ENCODE measurements around the gene GOLPH3L. TPM values are rescaled to one million over a fixed set of nuclear protein-coding genes. Genes with fewer than 3 reads are reported as not detected.
A peak's percentile ranks its signal among the peaks of the same experiment; 100 is the strongest.
"Not testable (repeated sequence)": the region's sequence is repeated elsewhere in the genome, so short reads cannot be mapped to it uniquely, and the experiment has no call there.

The GOLPH3L gene
- total RNA-seq, 1 donor = 1.4 TPM

DNA sequence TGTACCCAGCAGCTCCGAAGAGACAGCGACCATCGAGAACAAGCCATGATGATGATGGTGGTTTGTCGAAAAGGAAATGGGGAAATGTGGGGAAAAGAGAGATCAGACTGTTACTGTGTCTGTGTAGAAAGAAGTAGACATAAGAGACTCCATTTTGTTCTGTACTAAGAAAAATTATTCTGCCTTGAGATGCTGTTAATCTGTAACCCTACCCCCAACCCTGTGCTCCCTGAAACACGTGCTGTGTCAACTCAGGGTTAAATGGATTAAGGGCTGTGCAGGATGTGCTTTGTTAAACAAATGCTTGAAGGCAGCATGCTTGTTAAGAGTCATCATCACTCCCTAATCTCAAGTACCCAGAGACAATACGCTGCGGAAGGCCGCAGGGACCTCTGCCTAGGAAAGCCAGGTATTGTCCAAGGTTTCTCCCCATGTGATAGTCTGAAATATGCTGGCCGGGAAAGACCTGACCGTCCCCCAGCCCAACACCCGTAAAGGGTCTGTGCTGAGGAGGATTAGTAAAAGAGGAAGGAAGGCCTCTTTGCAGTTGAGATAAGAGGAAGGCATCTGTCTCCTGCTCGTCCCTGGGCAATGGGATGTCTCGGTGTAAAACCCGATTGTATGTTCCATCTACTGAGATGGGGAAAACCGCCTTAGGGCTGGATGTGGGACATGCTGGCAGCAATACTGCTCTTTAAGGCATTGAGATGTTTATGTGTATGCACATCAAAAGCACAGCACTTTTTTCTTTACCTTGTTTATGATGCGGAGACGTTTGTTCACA, 61.9 kb downstream of the GOLPH3L start:
- not testable (repeated sequence) for H3K9me3 ChIP-seq (ENCODE audit: low read depth, low read length); H3K4me3 ChIP-seq (ENCODE audit: low read length); H3K27me3 ChIP-seq (ENCODE audit: insufficient read depth, low read length); H3K4me1 ChIP-seq (ENCODE audit: insufficient read depth, low read length)

DNA sequence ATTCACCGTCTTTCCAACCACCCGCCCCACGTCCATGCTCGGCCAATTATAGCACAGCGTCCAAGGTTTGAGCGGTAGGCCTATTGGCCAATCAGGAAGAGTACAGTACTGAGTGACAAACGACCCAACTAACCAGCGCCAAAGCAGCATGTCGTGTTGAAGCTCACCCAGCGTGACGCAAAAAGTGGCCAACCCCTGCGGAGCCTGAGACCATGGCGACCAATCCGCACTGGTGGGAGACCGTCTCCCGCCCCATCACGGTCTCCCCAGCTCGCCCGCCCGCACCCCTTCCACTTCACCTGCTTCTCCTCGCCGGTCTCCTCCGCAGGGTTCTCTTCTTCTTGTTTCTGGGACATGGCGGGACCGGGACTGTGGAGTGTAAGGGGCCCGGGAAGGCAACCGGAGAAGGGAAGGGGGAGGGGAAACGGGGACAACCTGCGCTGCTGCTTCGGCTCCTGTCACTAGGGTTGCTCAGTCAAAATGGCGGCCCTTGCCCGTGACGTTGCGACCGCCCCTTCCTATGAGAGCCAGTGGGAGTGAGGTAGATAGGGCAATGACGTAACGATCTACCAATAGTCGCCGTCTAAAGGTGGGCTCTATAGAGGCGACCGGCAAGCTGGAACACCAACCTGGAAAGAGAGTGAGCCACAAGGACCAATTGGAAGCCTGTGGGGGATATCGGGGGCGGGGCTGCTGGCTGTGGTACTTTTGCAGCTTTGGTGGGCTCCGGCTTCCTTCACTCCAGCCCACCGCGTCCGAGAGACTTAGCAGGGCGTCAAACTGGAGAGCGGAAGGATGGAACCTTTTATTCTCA, 67.6 kb downstream of the GOLPH3L start, which contains the start of gene ENSA:
Gene ENSA, minus strand, starts transcription at position 498 of the 814 bp plus-strand sequence. Its CDS starts 142 bp downstream, at position 356.
- H3K9me3 ChIP-seq (ENCODE audit: low read depth, low read length) = no peaks in the 10 kb centered on the region
- H3K27me3 ChIP-seq (ENCODE audit: insufficient read depth, low read length) = no peaks in the 10 kb centered on the region
- H3K4me3 ChIP-seq (ENCODE audit: low read length) = peak within 1 kb of the TSS; percentile 58
- peaks cover 22% of the 10 kb centered on the region for H3K4me1 ChIP-seq (ENCODE audit: insufficient read depth, low read length)

DNA sequence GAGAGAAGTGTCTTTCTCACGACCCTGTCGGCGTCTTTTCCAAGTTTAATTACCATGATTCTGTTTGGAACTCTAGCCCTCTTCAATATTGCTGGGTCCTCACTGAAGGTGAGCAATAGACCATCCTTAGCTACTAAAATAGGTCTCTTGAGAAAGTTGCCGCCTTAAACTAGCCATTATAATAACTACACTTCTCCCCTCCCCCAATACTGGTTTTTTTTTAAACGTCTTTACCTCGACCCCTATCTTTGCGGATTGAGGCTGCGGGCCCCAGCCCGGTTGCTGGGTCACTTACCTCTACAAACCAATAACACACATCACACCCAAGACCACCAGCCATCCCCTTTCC, 68.2 kb downstream of the GOLPH3L start:
- H3K27me3 ChIP-seq (ENCODE audit: insufficient read depth, low read length) = no peaks in the 10 kb centered on the region
- peaks cover 22% of the 10 kb centered on the region for H3K4me1 ChIP-seq (ENCODE audit: insufficient read depth, low read length)
- H3K4me3 ChIP-seq (ENCODE audit: low read length) = peak overlapping the region; percentile 58

GRCh38 chr1:150627826-150628410, 69.0 kb downstream of the GOLPH3L start:
- Histone ChIP-seq H3K9me3 (ENCODE audit: low read depth, low read length) (no peaks in the 10 kb centered on the region), H3K4me1 (ENCODE audit: insufficient read depth, low read length) (peaks cover 22% of the 10 kb centered on the region), H3K4me3 (ENCODE audit: low read length) (no peak overlapping the region), H3K27me3 (ENCODE audit: insufficient read depth, low read length) (no peaks in the 10 kb centered on the region)

More for the DNA sequence above, 68.2 kb downstream of the GOLPH3L start:
- no peaks in the 10 kb centered on the region for H3K9me3 ChIP-seq (ENCODE audit: low read depth, low read length)

DNA sequence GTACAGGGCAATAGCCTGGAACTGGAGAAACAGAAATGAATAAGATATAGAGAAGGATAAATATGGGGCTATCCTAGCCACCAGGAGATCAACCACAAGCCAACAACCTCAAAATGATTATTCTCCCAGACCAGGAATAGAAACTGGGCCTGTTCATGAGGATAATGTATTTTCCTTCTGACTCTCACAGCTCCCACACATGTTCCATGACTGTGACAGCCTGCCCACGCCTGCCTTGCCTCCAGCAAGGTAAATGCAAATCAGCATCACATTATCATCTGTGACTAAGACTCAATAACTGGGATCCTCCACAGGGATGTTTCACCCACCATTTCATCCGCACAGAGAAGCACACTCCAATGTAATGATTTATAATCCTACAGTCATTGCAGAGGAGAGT, 70.8 kb downstream of the GOLPH3L start:
- H3K4me3 ChIP-seq (ENCODE audit: low read length) = no peak overlapping the region
- no peaks in the 10 kb centered on the region for H3K27me3 ChIP-seq (ENCODE audit: insufficient read depth, low read length)
- H3K4me1 ChIP-seq (ENCODE audit: insufficient read depth, low read length) = peaks cover 34% of the 10 kb centered on the region
- H3K9me3 ChIP-seq (ENCODE audit: low read depth, low read length) = no peaks in the 10 kb centered on the region

GRCh38 chr1:150624546-150624945, 72.4 kb downstream of the GOLPH3L start:
- H3K9me3 ChIP-seq (ENCODE audit: low read depth, low read length); H3K27me3 ChIP-seq (ENCODE audit: insufficient read depth, low read length); H3K4me3 ChIP-seq (ENCODE audit: low read length): not testable (repeated sequence)
- peaks cover 43% of the 10 kb centered on the region for H3K4me1 ChIP-seq (ENCODE audit: insufficient read depth, low read length)

GRCh38 chr1:150624134-150624533, 72.8 kb downstream of the GOLPH3L start:
- not testable (repeated sequence) for H3K27me3 ChIP-seq (ENCODE audit: insufficient read depth, low read length); H3K4me3 ChIP-seq (ENCODE audit: low read length); H3K9me3 ChIP-seq (ENCODE audit: low read depth, low read length)
- peaks cover 47% of the 10 kb centered on the region for H3K4me1 ChIP-seq (ENCODE audit: insufficient read depth, low read length)

- Histone ChIP-seq H3K4me1 (ENCODE audit: insufficient read depth, low read length) (peaks cover 34% of the 10 kb centered on the region), H3K4me3 (ENCODE audit: low read length) (no peak overlapping the region), H3K9me3 (ENCODE audit: low read depth, low read length) (no peaks in the 10 kb centered on the region), H3K27me3 (ENCODE audit: insufficient read depth, low read length) (no peaks in the 10 kb centered on the region)
These were observed 74.5 kb downstream of the GOLPH3L start for GRCh38 chr1:150622303-150622975.

- Histone ChIP-seq H3K4me3 (ENCODE audit: low read length) (no peak overlapping the region), H3K27me3 (ENCODE audit: insufficient read depth, low read length) (no peaks in the 10 kb centered on the region), H3K4me1 (ENCODE audit: insufficient read depth, low read length) (peaks cover 32% of the 10 kb centered on the region), H3K9me3 (ENCODE audit: low read depth, low read length) (no peaks in the 10 kb centered on the region)
These were observed 75.3 kb downstream of the GOLPH3L start for GRCh38 chr1:150621497-150622302.

GRCh38 chr1:150620919-150621318, 76.0 kb downstream of the GOLPH3L start:
- Histone ChIP-seq H3K4me1 (ENCODE audit: insufficient read depth, low read length) (peaks cover 32% of the 10 kb centered on the region), H3K4me3 (ENCODE audit: low read length) (no peak overlapping the region)

DNA sequence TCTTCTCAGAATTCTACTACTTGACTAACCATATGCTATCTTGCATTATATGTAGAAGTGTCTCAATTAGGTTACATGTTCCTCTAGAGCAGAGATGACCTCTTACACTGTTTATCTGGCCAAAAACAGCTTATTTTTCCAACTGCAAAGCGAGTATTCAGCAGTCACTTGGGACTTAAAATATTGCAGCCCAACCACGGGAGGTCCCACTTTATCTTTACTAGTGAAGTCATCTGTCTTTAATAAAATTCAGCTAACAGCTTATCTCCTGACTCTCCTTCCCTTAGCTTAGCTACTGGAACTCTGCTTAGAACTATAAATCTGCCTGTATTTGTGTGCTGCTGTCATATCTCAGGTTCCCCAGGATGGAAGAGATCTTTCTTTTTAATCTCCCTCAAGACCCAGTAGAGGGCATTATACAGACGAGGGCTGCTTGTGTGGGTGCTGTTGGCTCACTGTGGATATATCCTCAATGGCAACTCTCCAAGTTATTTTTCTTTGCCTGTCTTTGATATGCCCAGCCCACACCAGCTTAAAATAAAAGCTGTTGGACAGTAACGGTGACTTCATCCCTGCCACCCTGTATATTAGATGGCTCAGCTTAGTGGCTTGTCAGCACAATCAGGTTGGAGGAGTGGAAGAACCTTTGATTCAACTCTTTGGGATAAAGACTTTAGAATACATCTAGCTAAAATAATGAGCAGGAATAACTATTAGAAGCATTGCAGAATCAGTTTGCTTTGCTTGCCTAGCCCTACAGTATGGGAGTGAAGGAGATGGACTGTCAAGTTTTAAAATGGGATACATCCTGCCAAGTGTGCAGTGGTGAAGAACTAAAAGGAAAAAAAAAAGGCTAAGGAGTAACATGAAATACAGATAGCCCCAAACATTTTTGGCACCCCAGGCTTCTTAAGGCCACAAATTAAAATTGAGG, 77.1 kb downstream of the GOLPH3L start:
- peaks cover 43% of the 10 kb centered on the region for H3K4me1 ChIP-seq (ENCODE audit: insufficient read depth, low read length)
- no peak overlapping the region for H3K4me3 ChIP-seq (ENCODE audit: low read length)
- no peaks in the 10 kb centered on the region for H3K9me3 ChIP-seq (ENCODE audit: low read depth, low read length)
- H3K27me3 ChIP-seq (ENCODE audit: insufficient read depth, low read length) = no peaks in the 10 kb centered on the region

More at GRCh38 chr1:150620919-150621318, 76.0 kb downstream of the GOLPH3L start:
- Histone ChIP-seq H3K9me3 (ENCODE audit: low read depth, low read length) (no peaks in the 10 kb centered on the region), H3K27me3 (ENCODE audit: insufficient read depth, low read length) (no peaks in the 10 kb centered on the region)

- H3K9me3 ChIP-seq (ENCODE audit: low read depth, low read length) = no peaks in the 10 kb centered on the region
- H3K4me1 ChIP-seq (ENCODE audit: insufficient read depth, low read length) = peaks cover 68% of the 10 kb centered on the region
- no peaks in the 10 kb centered on the region for H3K27me3 ChIP-seq (ENCODE audit: insufficient read depth, low read length)
- H3K4me3 ChIP-seq (ENCODE audit: low read length) = no peak overlapping the region
These were observed 81.4 kb downstream of the GOLPH3L start for GRCh38 chr1:150615346-150616201.
